Fibroblast of skin of left biceps (primary cell): ENCODE measurements around the gene DSE.
A peak's percentile ranks its signal among the peaks of the same experiment; 100 is the strongest.
"Not testable (repeated sequence)": the region's sequence is repeated elsewhere in the genome, so short reads cannot be mapped to it uniquely, and the experiment has no call there.

ENCODE experiments used
- DNase-seq, 2 experiments: peaks; one replicate each; pipeline ENCODE4 v3.0.0-alpha.2; 2013; ENCODE audit warnings: low read depth in 2 of 2

DSE gene

GRCh38 chr6:116370760-116371119 lies at the start of gene DSE:
Gene DSE (plus strand): TSS chr6:116370947. CDS start chr6:116399251, 28,304 bp downstream.
- DNase-seq: peak; percentile 79 to 81

GRCh38 chr6:116321933-116322332 lies 48.8 kb upstream of the DSE start:
- DNase-seq: not testable (repeated sequence)

- no peak for DNase-seq
Observed at GRCh38 chr6:116323863-116324262, 46.9 kb upstream of the DSE start.

GRCh38 chr6:116325634-116326132 lies 45.1 kb upstream of the DSE start:
- not testable (repeated sequence) for DNase-seq

GRCh38 chr6:116326181-116326671 lies 44.5 kb upstream of the DSE start:
- no peak for DNase-seq

GRCh38 chr6:116326996-116327395 lies 43.8 kb upstream of the DSE start:
- DNase-seq: no peak

- DNase-seq: no peak
Observed at GRCh38 chr6:116327803-116328527, 42.8 kb upstream of the DSE start.

GRCh38 chr6:116328528-116328903 lies 42.2 kb upstream of the DSE start:
- DNase-seq: no peak

GRCh38 chr6:116329156-116329555 lies 41.6 kb upstream of the DSE start:
- DNase-seq: peak in 1 of 2 experiments; percentile 33

- DNase-seq: no peak
Observed at GRCh38 chr6:116330511-116330910, 40.2 kb upstream of the DSE start.

GRCh38 chr6:116332096-116332495 lies 38.7 kb upstream of the DSE start:
- DNase-seq: no peak

GRCh38 chr6:116334638-116335409 lies 35.9 kb upstream of the DSE start:
- DNase-seq: peak; percentile 53 to 62

GRCh38 chr6:116335612-116336215 lies 35.0 kb upstream of the DSE start:
- DNase-seq: no peak

GRCh38 chr6:116338943-116339342 lies 31.8 kb upstream of the DSE start:
- no peak for DNase-seq

- not testable (repeated sequence) for DNase-seq
Observed at GRCh38 chr6:116340625-116341024, 30.1 kb upstream of the DSE start.

GRCh38 chr6:116349216-116349615 lies 21.5 kb upstream of the DSE start:
- DNase-seq: no peak

GRCh38 chr6:116351101-116351500 lies 19.6 kb upstream of the DSE start:
- DNase-seq: no peak

- peak in 1 of 2 experiments; percentile 19 for DNase-seq
Observed at GRCh38 chr6:116352515-116353471, 18.0 kb upstream of the DSE start.

GRCh38 chr6:116354236-116354635 lies 16.5 kb upstream of the DSE start:
- no peak for DNase-seq

GRCh38 chr6:116355796-116356195 lies 15.0 kb upstream of the DSE start:
- DNase-seq: no peak

- DNase-seq: no peak
Observed at GRCh38 chr6:116359131-116359530, 11.6 kb upstream of the DSE start.
